22Rv1 (cell line): ENCODE data around the gene DDI2.

Experiments
- CTCF ChIP-seq: fragments of 450-650 bp; IDR thresholded peaks from 2 replicates; pipeline ENCODE4 v1.5.1; 2017; ENCODE audit warnings: mild to moderate bottlenecking
- ZFX ChIP-seq: fragments of 450-650 bp; IDR thresholded peaks from 2 replicates; pipeline ENCODE4 v1.6.1; 2017; ENCODE audit warnings: antibody characterized with exemption, borderline replicate concordance

GRCh38 chr1:15692121-15692682 is 74.9 kb downstream of the DDI2 start:
- TF ChIP-seq CTCF (no peak), ZFX (no peak)
